Measurements from ENCODE around the gene GPR148. TPM values are rescaled to one million over a fixed set of nuclear protein-coding genes. Genes with fewer than 3 reads are reported as not detected.

GPR148 gene
- total and polyA plus RNA-seq, 2 donors (not counting 1 experiment from before 2014, with no cell fraction given), result not detected

- H2AFZ ChIP-seq (ENCODE audit: low read length), result no peak overlapping the region
- no peak overlapping the region for H3K4me2 ChIP-seq (ENCODE audit: extremely low read depth, insufficient read depth, low read length)
- H3K9ac ChIP-seq (ENCODE audit: insufficient read depth, low read length), result no peak overlapping the region
- H3K4me1 ChIP-seq (ENCODE audit: control insufficient read depth, extremely low read depth, insufficient read depth, low read length), result no peaks in the 10 kb centered on the region
- no peaks in the 10 kb centered on the region for H3K36me3 ChIP-seq (ENCODE audit: control insufficient read depth, insufficient read depth, low read length)
- H3K4me3 ChIP-seq (replicated peaks in 1 of 4; ENCODE audit: control extremely low read depth in 1 of 4, insufficient read depth in 1 of 4, low read depth in 3 of 4, low read length in 4 of 4), result no peak overlapping the region
- H4K20me1 ChIP-seq (ENCODE audit: control insufficient read depth, extremely low read depth, insufficient read depth, low read length), result no peaks in the 10 kb centered on the region
- TF ChIP-seq CTCF (conservative IDR thresholded peaks at IDR 0.05 in 1 of 2, IDR thresholded peaks at IDR 0.05 in 1 of 2; ENCODE audit: low read depth in 1 of 2, low read length in 2 of 2), result no peak
- no peaks in the 10 kb centered on the region for H3K9me3 ChIP-seq (ENCODE audit: control insufficient read depth, insufficient read depth, low read depth, low read length)
- H3K27ac ChIP-seq (ENCODE audit: insufficient read depth, low read length), result no peak overlapping the region
- DNase-seq (ENCODE audit: low read depth in 2 of 2), result no peak
- no peaks in the 10 kb centered on the region for H3K27me3 ChIP-seq (ENCODE audit: control insufficient read depth, insufficient read depth, low read length)
- no peaks in the 10 kb centered on the region for H3K79me2 ChIP-seq (ENCODE audit: control insufficient read depth, insufficient read depth, low read length)
Measured at GRCh38 chr2:130743278-130743677, 14.4 kb downstream of the GPR148 start.

- no peak overlapping the region for H3K4me2 ChIP-seq (ENCODE audit: extremely low read depth, insufficient read depth, low read length)
- TF ChIP-seq CTCF (conservative IDR thresholded peaks at IDR 0.05 in 1 of 2, IDR thresholded peaks at IDR 0.05 in 1 of 2; ENCODE audit: low read depth in 1 of 2, low read length in 2 of 2), result no peak
- no peak for TF ChIP-seq EZH2 (IDR thresholded peaks at IDR 0.05; ENCODE audit: low read length, missing control alignments)
- no peaks in the 10 kb centered on the region for H4K20me1 ChIP-seq (ENCODE audit: control insufficient read depth, extremely low read depth, insufficient read depth, low read length)
- no peaks in the 10 kb centered on the region for H3K27me3 ChIP-seq (ENCODE audit: control insufficient read depth, insufficient read depth, low read length)
- no peak overlapping the region for H3K4me3 ChIP-seq (replicated peaks in 1 of 4; ENCODE audit: control extremely low read depth in 1 of 4, insufficient read depth in 1 of 4, low read depth in 3 of 4, low read length in 4 of 4)
- no peaks in the 10 kb centered on the region for H3K79me2 ChIP-seq (ENCODE audit: control insufficient read depth, insufficient read depth, low read length)
- no peaks in the 10 kb centered on the region for H3K9me3 ChIP-seq (ENCODE audit: control insufficient read depth, insufficient read depth, low read depth, low read length)
- H3K4me1 ChIP-seq (ENCODE audit: control insufficient read depth, extremely low read depth, insufficient read depth, low read length), result no peaks in the 10 kb centered on the region
- H3K9ac ChIP-seq (ENCODE audit: insufficient read depth, low read length), result no peak overlapping the region
- no peak overlapping the region for H2AFZ ChIP-seq (ENCODE audit: low read length)
- DNase-seq (ENCODE audit: low read depth in 2 of 2), result no peak
- no peak overlapping the region for H3K27ac ChIP-seq (ENCODE audit: insufficient read depth, low read length)
- H3K36me3 ChIP-seq (ENCODE audit: control insufficient read depth, insufficient read depth, low read length), result no peaks in the 10 kb centered on the region
Measured at GRCh38 chr2:130744287-130745117, 15.6 kb downstream of the GPR148 start.

- no peak overlapping the region for H2AFZ ChIP-seq (ENCODE audit: low read length)
- H4K20me1 ChIP-seq (ENCODE audit: control insufficient read depth, extremely low read depth, insufficient read depth, low read length), result no peaks in the 10 kb centered on the region
- H3K4me2 ChIP-seq (ENCODE audit: extremely low read depth, insufficient read depth, low read length), result no peak overlapping the region
- H3K4me1 ChIP-seq (ENCODE audit: control insufficient read depth, extremely low read depth, insufficient read depth, low read length), result no peaks in the 10 kb centered on the region
- no peak overlapping the region for H3K27ac ChIP-seq (ENCODE audit: insufficient read depth, low read length)
- no peaks in the 10 kb centered on the region for H3K27me3 ChIP-seq (ENCODE audit: control insufficient read depth, insufficient read depth, low read length)
- no peaks in the 10 kb centered on the region for H3K79me2 ChIP-seq (ENCODE audit: control insufficient read depth, insufficient read depth, low read length)
- TF ChIP-seq CTCF (conservative IDR thresholded peaks at IDR 0.05 in 1 of 2, IDR thresholded peaks at IDR 0.05 in 1 of 2; ENCODE audit: low read depth in 1 of 2, low read length in 2 of 2) (no peak), EZH2 (IDR thresholded peaks at IDR 0.05; ENCODE audit: low read length, missing control alignments) (no peak)
- H3K9me3 ChIP-seq (ENCODE audit: control insufficient read depth, insufficient read depth, low read depth, low read length), result no peaks in the 10 kb centered on the region
- no peaks in the 10 kb centered on the region for H3K36me3 ChIP-seq (ENCODE audit: control insufficient read depth, insufficient read depth, low read length)
- no peak overlapping the region for H3K9ac ChIP-seq (ENCODE audit: insufficient read depth, low read length)
- H3K4me3 ChIP-seq (replicated peaks in 1 of 4; ENCODE audit: control extremely low read depth in 1 of 4, insufficient read depth in 1 of 4, low read depth in 3 of 4, low read length in 4 of 4), result no peak overlapping the region
- DNase-seq (ENCODE audit: low read depth in 2 of 2), result no peak
Measured at GRCh38 chr2:130749078-130749477, 20.2 kb downstream of the GPR148 start.

Data from fibroblast of lung (primary cell).